ENCODE measurements around the gene DGKG.

GRCh38 chr3:186381424-186382216 lies 19.6 kb upstream of the DGKG start:
- TF ChIP-seq SUZ12 (IDR thresholded peaks at IDR 0.05) (no peak), ARNT (IDR thresholded peaks at IDR 0.05) (no peak), BHLHE40 (IDR thresholded peaks at IDR 0.05; ENCODE audit: borderline replicate concordance) (no peak), FOXM1 (IDR thresholded peaks at IDR 0.05; ENCODE audit: borderline replicate concordance) (no peak), L3MBTL2 (conservative IDR thresholded peaks at IDR 0.05) (no peak), SP1 (IDR thresholded peaks at IDR 0.05) (no peak), TARDBP (IDR thresholded peaks at IDR 0.05) (no peak), CTBP1 (IDR thresholded peaks at IDR 0.05; ENCODE audit: borderline replicate concordance) (no peak), ELF4 (IDR thresholded peaks at IDR 0.05) (no peak), FOXK2 (IDR thresholded peaks at IDR 0.05) (no peak), LEF1 (IDR thresholded peaks at IDR 0.05; ENCODE audit: borderline replicate concordance) (no peak)
